Natural killer cell (primary cell): ENCODE results near the gene PLXNA4. TPM values are rescaled to one million over a fixed set of nuclear protein-coding genes. Genes with fewer than 3 reads are reported as not detected.

Experiments used
- ATAC-seq, 3 donors: fragments of 150-1000 bp in 2 of 3; fragments of 200-7000 bp in 1 of 3; cut with Tn5 transposase; 1 replicate in 1 of 3; 2 replicates in 2 of 3; pipeline ENCODE4 v1.10.0; 2021; ENCODE audit warnings: mild to moderate bottlenecking in 2 of 3, moderate library complexity in 2 of 3
- DNase-seq, 2 donors: peaks; one replicate each; pipeline versions ENCODE4 v3.0.0 to v3.0.0-alpha.2; 2013 to 2021; ENCODE audit warnings: mixed read lengths in 1 of 2
- H3K27ac ChIP-seq: one replicate; pipeline ENCODE4 v1.5.1; 2013; ENCODE audit warnings: mild to moderate bottlenecking, low read length
- H3K27me3 ChIP-seq: one replicate; pipeline ENCODE4 v1.6.1; 2013; ENCODE audit warnings: low read length; ENCODE audit not compliant: control insufficient read depth, insufficient read depth
- H3K36me3 ChIP-seq: one replicate; pipeline ENCODE4 v1.6.1; 2013; ENCODE audit warnings: low read length; ENCODE audit not compliant: control insufficient read depth, insufficient read depth
- H3K4me1 ChIP-seq: one replicate; pipeline ENCODE4 v1.6.1; 2013; ENCODE audit warnings: low read length; ENCODE audit not compliant: control insufficient read depth, insufficient read depth
- H3K4me3 ChIP-seq: one replicate; pipeline ENCODE4 v1.5.1; 2013; ENCODE audit warnings: low read length
- H3K9me3 ChIP-seq: one replicate; pipeline ENCODE4 v1.6.1; 2013; ENCODE audit warnings: low read length; ENCODE audit not compliant: control insufficient read depth, insufficient read depth
- H3K27ac Mint-ChIP-seq, 2 donors: one replicate each; pipeline ENCODE4 v1.8.0; 2022; ENCODE audit warnings: mild to moderate bottlenecking in 2 of 2, mixed read lengths in 2 of 2, moderate library complexity in 1 of 2
- H3K27me3 Mint-ChIP-seq, 2 donors: one replicate each; pipeline ENCODE4 v1.8.0; 2022; ENCODE audit warnings: low read depth in 2 of 2, mixed read lengths in 2 of 2
- H3K36me3 Mint-ChIP-seq: one replicate; pipeline ENCODE4 v1.8.0; 2022; ENCODE audit warnings: mixed read lengths
- H3K4me1 Mint-ChIP-seq, 2 donors: one replicate each; pipeline ENCODE4 v1.8.0; 2022; ENCODE audit warnings: mixed read lengths in 2 of 2
- H3K4me3 Mint-ChIP-seq: one replicate; pipeline ENCODE4 v1.8.0; 2022; ENCODE audit warnings: mild to moderate bottlenecking, moderate library complexity, mixed read lengths
- H3K9me3 Mint-ChIP-seq, 2 donors: one replicate each; pipeline ENCODE4 v1.8.0; 2022; ENCODE audit warnings: mixed read lengths in 2 of 2
- CTCF ChIP-seq: fragments of 200-600 bp; IDR thresholded peaks from one replicate; pipeline ENCODE4 v1.8.0; 2022; ENCODE audit warnings: antibody characterized with exemption
- WGBS: methylation state at CpG from one replicate; pipeline ENCODE4 v1.1.7; 2013; ENCODE audit warnings: missing lambda C conversion rate; ENCODE audit not compliant: insufficient coverage; 5-methylcytosine and 5-hydroxymethylcytosine counted together
- intact Hi-C: fragments of 100-400 bp; cut with micrococcal nuclease; formaldehyde crosslinking; loops from one replicate; pipeline ENCODE4 v1.14.2; 2022
- total RNA-seq, 4 donors: library from RNA; stranded (reverse); fragments of 120-200 nt in 1 of 4; gene quantifications; one replicate each; pipeline versions ENCODE4 v1.2.3 to v1.2.4, GENCODE V29; 2013 to 2022

PLXNA4 gene
- total RNA-seq, 3 donors from 2014 or later (not counting 1 experiment from before 2014, with no cell fraction given), result 5.1 to 15.3 (median 10.9) TPM

- Histone ChIP-seq H3K4me3 (no peak overlapping the region), H3K27ac (no peak overlapping the region), H3K4me1 (no peaks in the 10 kb centered on the region), H3K27me3 (no peaks in the 10 kb centered on the region), H3K9me3 (no peaks in the 10 kb centered on the region), H3K36me3 (no peaks in the 10 kb centered on the region)
- Mint-ChIP-seq H3K4me1 (no peaks in the 10 kb centered on the region), H3K27me3 (peaks cover 17 to 45% of the 10 kb centered on the region in 2 donors), H3K4me3 (no peak overlapping the region), H3K27ac (no peak overlapping the region), H3K9me3 (no peaks in the 10 kb centered on the region), H3K36me3 (no peaks in the 10 kb centered on the region)
- no peak for ATAC-seq
- intact Hi-C loops, result no loop called here
- no peak for TF ChIP-seq CTCF
- no peak for DNase-seq
- WGBS, result 72% methylated on average over 13 of the region's 13 CpGs
Measured at GRCh38 chr7:132076301-132077035, 499.8 kb downstream of the PLXNA4 start.

- H3K4me3 ChIP-seq, result no peak overlapping the region
- no peak overlapping the region for H3K27ac Mint-ChIP-seq
- TF ChIP-seq CTCF, result no peak
- WGBS, result 20% methylated on average over 6 of the region's 6 CpGs
- DNase-seq, result no peak
- intact Hi-C loops, result no loop called here
- ATAC-seq, result no peak
- no peaks in the 10 kb centered on the region for H3K27me3 ChIP-seq
- H3K9me3 Mint-ChIP-seq, result no peaks in the 10 kb centered on the region
- no peaks in the 10 kb centered on the region for H3K4me1 ChIP-seq
- no peak overlapping the region for H3K27ac ChIP-seq
- H3K4me1 Mint-ChIP-seq, result no peaks in the 10 kb centered on the region
- no peak overlapping the region for H3K4me3 Mint-ChIP-seq
- no peaks in the 10 kb centered on the region for H3K9me3 ChIP-seq
- H3K36me3 Mint-ChIP-seq, result no peaks in the 10 kb centered on the region
- no peaks in the 10 kb centered on the region for H3K36me3 ChIP-seq
- H3K27me3 Mint-ChIP-seq, result peaks cover 14 to 38% of the 10 kb centered on the region in 2 donors
Measured at GRCh38 chr7:132075515-132075914, 500.8 kb downstream of the PLXNA4 start.

GRCh38 chr7:132073920-132074589 lies 502.2 kb downstream of the PLXNA4 start:
- 88% methylated on average over 15 of the region's 15 CpGs for WGBS
- no peak overlapping the region for H3K27ac Mint-ChIP-seq
- peaks cover 12 to 27% of the 10 kb centered on the region in 2 donors for H3K27me3 Mint-ChIP-seq
- no peak for TF ChIP-seq CTCF
- DNase-seq (no peak), ATAC-seq (no peak)
- H3K9me3 ChIP-seq, result no peaks in the 10 kb centered on the region
- no peaks in the 10 kb centered on the region for H3K4me1 ChIP-seq
- intact Hi-C loops, result no loop called here
- H3K36me3 Mint-ChIP-seq, result no peaks in the 10 kb centered on the region
- no peaks in the 10 kb centered on the region for H3K27me3 ChIP-seq
- no peaks in the 10 kb centered on the region for H3K9me3 Mint-ChIP-seq
- no peak overlapping the region for H3K4me3 ChIP-seq
- H3K36me3 ChIP-seq, result no peaks in the 10 kb centered on the region
- H3K27ac ChIP-seq, result no peak overlapping the region
- no peaks in the 10 kb centered on the region for H3K4me1 Mint-ChIP-seq
- H3K4me3 Mint-ChIP-seq, result no peak overlapping the region
